ENCODE results near the gene CACNA1D. TPM values are rescaled to one million over a fixed set of nuclear protein-coding genes. Genes with fewer than 3 reads are reported as not detected.

The CACNA1D gene
- total RNA-seq, 1 experiment from 2014 or later: 1.1 TPM

DNA sequence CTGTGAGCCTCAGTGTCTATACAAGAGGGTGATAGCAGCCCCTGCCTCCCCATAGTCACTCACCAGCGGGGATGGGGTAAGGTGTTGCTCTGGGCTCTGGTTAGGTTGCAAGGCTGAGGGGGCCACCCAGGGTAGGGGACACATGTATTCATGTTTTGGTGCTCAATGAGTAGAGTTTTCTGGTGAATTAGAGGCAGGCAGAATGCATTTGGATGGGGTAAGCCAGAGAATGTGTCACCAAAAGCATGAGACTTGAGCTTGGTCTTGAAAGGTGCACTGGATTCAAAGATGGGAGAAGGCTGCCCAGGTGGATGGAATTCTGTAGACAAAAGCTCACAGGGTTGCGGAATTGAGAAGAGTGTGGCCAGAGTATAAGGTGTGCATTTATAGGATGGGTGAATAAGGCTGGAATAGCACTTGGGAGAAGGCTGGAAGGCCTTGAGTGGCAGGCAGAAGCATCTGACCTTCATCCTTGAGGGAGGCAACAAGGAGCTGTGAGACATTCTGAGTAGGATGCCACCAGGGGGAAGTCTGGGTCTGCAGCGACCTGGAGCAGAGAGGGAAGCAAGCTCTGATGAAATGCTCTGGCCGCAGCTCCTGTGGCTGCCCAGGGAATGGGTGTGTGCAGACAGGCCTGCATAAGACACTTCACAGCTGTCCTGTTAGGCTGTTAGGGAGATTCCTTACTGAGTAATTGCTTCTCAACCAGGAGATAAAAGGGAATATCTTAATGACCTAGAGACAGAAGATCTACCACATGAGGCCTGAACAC lies 202.2 kb downstream of the CACNA1D start:
- Histone ChIP-seq H3K79me2 (ENCODE audit: insufficient read depth, low read length) (no peaks in the 10 kb centered on the region), H2AFZ (ENCODE audit: low read depth, low read length, poor library complexity, severe bottlenecking) (no peak overlapping the region), H3K4me3 (replicated peaks in 1 of 2; ENCODE audit: low read depth in 1 of 2, low read length in 2 of 2) (no peak overlapping the region), H3K36me3 (ENCODE audit: control insufficient read depth in 1 of 2, insufficient read depth in 2 of 2, low read length in 2 of 2) (no peaks in the 10 kb centered on the region), H4K20me1 (ENCODE audit: insufficient read depth) (no peaks in the 10 kb centered on the region), H3K9me3 (ENCODE audit: control insufficient read depth in 1 of 2, insufficient read depth in 1 of 2, low read depth in 1 of 2, low read length in 2 of 2) (no peaks in the 10 kb centered on the region), H3K9ac (ENCODE audit: low read length) (no peak overlapping the region), H3K27me3 (ENCODE audit: insufficient read depth, low read length) (peaks cover 25% of the 10 kb centered on the region), H3K9me2 (ENCODE audit: insufficient read depth) (no peaks in the 10 kb centered on the region), H3K4me1 (ENCODE audit: control insufficient read depth in 1 of 2, insufficient read depth in 2 of 2, low read length in 2 of 2) (no peaks in the 10 kb centered on the region), H3K27ac (ENCODE audit: low read depth, low read length) (no peak overlapping the region), H3K4me2 (ENCODE audit: low read length) (no peak overlapping the region)
- DNase-seq (ENCODE audit: low read depth, low spot score) (no peak), ATAC-seq (peak; percentile 59)
- POLR2A ChIA-PET: no interaction called here
- RAD21 ChIA-PET (ENCODE audit: low non-redundant PET in 1 of 2, low total read pairs in 2 of 2, uncharacterized antibody in 2 of 2, unreplicated experiment in 2 of 2): no interaction called here
- peak; percentile 19; the same call in 1 of the 2 replicates for TF ChIP-seq RAD21 (IDR thresholded peaks at IDR 0.05; ENCODE audit: low read depth)
- TF ChIP-seq SRF (IDR thresholded peaks at IDR 0.05; ENCODE audit: low read depth): no peak
- intact Hi-C loops (cut with micrococcal nuclease): no loop called here
- BruUV-seq (replicated peaks): no TSS peak
- CTCF ChIA-PET: no interaction called here

DNA sequence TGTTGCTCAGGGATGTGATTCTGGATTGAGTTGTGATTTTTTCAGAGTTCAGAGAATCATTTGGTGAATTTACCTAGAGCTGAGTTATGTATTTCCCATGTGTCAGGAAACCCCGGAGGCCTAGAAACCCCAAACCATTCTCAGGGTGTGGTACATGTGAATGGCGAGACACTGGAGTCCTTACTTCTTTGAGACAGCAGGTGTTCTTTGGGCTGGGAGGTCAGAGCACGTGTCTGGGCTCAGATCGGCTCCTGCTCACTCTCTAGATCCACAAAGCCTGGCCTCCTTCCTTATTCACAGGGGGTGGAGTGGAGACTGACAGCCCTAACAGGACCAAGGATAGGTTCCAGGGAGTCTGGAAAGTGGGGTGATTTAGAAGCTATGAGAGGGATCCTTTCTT lies 206.0 kb downstream of the CACNA1D start:
- Histone ChIP-seq H3K79me2 (ENCODE audit: insufficient read depth, low read length) (no peaks in the 10 kb centered on the region), H3K9me2 (ENCODE audit: insufficient read depth) (no peaks in the 10 kb centered on the region), H3K27ac (ENCODE audit: low read depth, low read length) (no peak overlapping the region), H3K4me3 (replicated peaks in 1 of 2; ENCODE audit: low read depth in 1 of 2, low read length in 2 of 2) (no peak overlapping the region), H3K27me3 (ENCODE audit: insufficient read depth, low read length) (no peaks in the 10 kb centered on the region), H3K36me3 (ENCODE audit: control insufficient read depth in 1 of 2, insufficient read depth in 2 of 2, low read length in 2 of 2) (no peaks in the 10 kb centered on the region), H3K9me3 (ENCODE audit: control insufficient read depth in 1 of 2, insufficient read depth in 1 of 2, low read depth in 1 of 2, low read length in 2 of 2) (no peaks in the 10 kb centered on the region), H4K20me1 (ENCODE audit: insufficient read depth) (no peaks in the 10 kb centered on the region), H3K4me2 (ENCODE audit: low read length) (no peak overlapping the region), H3K9ac (ENCODE audit: low read length) (no peak overlapping the region), H2AFZ (ENCODE audit: low read depth, low read length, poor library complexity, severe bottlenecking) (no peak overlapping the region), H3K4me1 (ENCODE audit: control insufficient read depth in 1 of 2, insufficient read depth in 2 of 2, low read length in 2 of 2) (no peaks in the 10 kb centered on the region)
- ChIA-PET POLR2A (no interaction called here), RAD21 (ENCODE audit: low non-redundant PET in 1 of 2, low total read pairs in 2 of 2, uncharacterized antibody in 2 of 2, unreplicated experiment in 2 of 2) (no interaction called here), CTCF (no interaction called here)
- ATAC-seq (no peak), DNase-seq (ENCODE audit: low read depth, low spot score) (no peak)
- intact Hi-C loops (cut with micrococcal nuclease): no loop called here
- no peak for TF ChIP-seq POLR2A (IDR thresholded peaks at IDR 0.05; ENCODE audit: borderline replicate concordance, extremely low read depth, insufficient read depth, insufficient read length)
- BruUV-seq (replicated peaks): no TSS peak

Data from HCT116 (cell line).